ENCODE data around the gene CMTM8.
"Not testable (repeated sequence)": the region's sequence is repeated elsewhere in the genome, so short reads cannot be mapped to it uniquely, and the experiment has no call there.

The CMTM8 gene

GRCh38 chr3:32238453-32239306 is at the start of gene CMTM8:
CMTM8 (plus strand) TSS chr3:32238680; CDS start chr3:32238973, 293 bp downstream.
- Histone ChIP-seq H3K9me3 (ENCODE audit: control insufficient read depth, insufficient read depth, low read length) (no peaks in the 10 kb centered on the region), H3K27ac (ENCODE audit: low read length) (no peak within 1 kb of the TSS), H3K4me1 (ENCODE audit: control insufficient read depth, insufficient read depth, low read length) (0 out of 2 replicates have a peak, but pooled peaks cover 3% of the 10 kb centered on the region), H3K27me3 (ENCODE audit: control insufficient read depth, insufficient read depth, low read length) (peaks cover 5% of the 10 kb centered on the region), H3K36me3 (ENCODE audit: control insufficient read depth, insufficient read depth, low read length) (no peaks in the 10 kb centered on the region), H3K4me3 (ENCODE audit: low read length) (peak within 1 kb of the TSS; percentile 50)
- no peak for DNase-seq (ENCODE audit: low read depth, low spot score)
- no CpG with 5 or more reads among the region's 96 CpGs for WGBS (ENCODE audit: insufficient coverage, insufficient read length)

GRCh38 chr3:32189693-32190092 is 48.8 kb upstream of the CMTM8 start:
- WGBS (ENCODE audit: insufficient coverage, insufficient read length) = no CpG with 5 or more reads among the region's 3 CpGs
- Histone ChIP-seq H3K27me3 (ENCODE audit: control insufficient read depth, insufficient read depth, low read length) (no peaks in the 10 kb centered on the region), H3K27ac (ENCODE audit: low read length) (no peak overlapping the region), H3K9me3 (ENCODE audit: control insufficient read depth, insufficient read depth, low read length) (no peaks in the 10 kb centered on the region), H3K4me3 (ENCODE audit: low read length) (no peak overlapping the region), H3K4me1 (ENCODE audit: control insufficient read depth, insufficient read depth, low read length) (peaks cover 2% of the 10 kb centered on the region; the same call in 1 of the 2 replicates), H3K36me3 (ENCODE audit: control insufficient read depth, insufficient read depth, low read length) (no peaks in the 10 kb centered on the region)
- no peak for DNase-seq (ENCODE audit: low read depth, low spot score)

- not testable (repeated sequence) for H3K27ac ChIP-seq (ENCODE audit: low read length); H3K4me1 ChIP-seq (ENCODE audit: control insufficient read depth, insufficient read depth, low read length); DNase-seq (ENCODE audit: low read depth, low spot score); H3K36me3 ChIP-seq (ENCODE audit: control insufficient read depth, insufficient read depth, low read length); H3K27me3 ChIP-seq (ENCODE audit: control insufficient read depth, insufficient read depth, low read length); H3K4me3 ChIP-seq (ENCODE audit: low read length); H3K9me3 ChIP-seq (ENCODE audit: control insufficient read depth, insufficient read depth, low read length)
- no CpG with 5 or more reads among the region's 6 CpGs for WGBS (ENCODE audit: insufficient coverage, insufficient read length)
These were observed 47.9 kb upstream of the CMTM8 start for GRCh38 chr3:32190556-32190955.

- DNase-seq (ENCODE audit: low read depth, low spot score) = no peak
- no peak overlapping the region for H3K4me3 ChIP-seq (ENCODE audit: low read length)
- no peaks in the 10 kb centered on the region for H3K36me3 ChIP-seq (ENCODE audit: control insufficient read depth, insufficient read depth, low read length)
- no peak overlapping the region for H3K27ac ChIP-seq (ENCODE audit: low read length)
- no peaks in the 10 kb centered on the region for H3K27me3 ChIP-seq (ENCODE audit: control insufficient read depth, insufficient read depth, low read length)
- H3K9me3 ChIP-seq (ENCODE audit: control insufficient read depth, insufficient read depth, low read length) = no peaks in the 10 kb centered on the region
- peaks cover 2% of the 10 kb centered on the region; the same call in 1 of the 2 replicates for H3K4me1 ChIP-seq (ENCODE audit: control insufficient read depth, insufficient read depth, low read length)
These were observed 45.4 kb upstream of the CMTM8 start for GRCh38 chr3:32193101-32193500.

GRCh38 chr3:32194653-32195052 is 43.8 kb upstream of the CMTM8 start:
- Histone ChIP-seq H3K4me1 (ENCODE audit: control insufficient read depth, insufficient read depth, low read length) (peaks cover 1% of the 10 kb centered on the region; the same call in 1 of the 2 replicates), H3K36me3 (ENCODE audit: control insufficient read depth, insufficient read depth, low read length) (no peaks in the 10 kb centered on the region), H3K9me3 (ENCODE audit: control insufficient read depth, insufficient read depth, low read length) (no peaks in the 10 kb centered on the region), H3K27me3 (ENCODE audit: control insufficient read depth, insufficient read depth, low read length) (no peaks in the 10 kb centered on the region), H3K27ac (ENCODE audit: low read length) (no peak overlapping the region), H3K4me3 (ENCODE audit: low read length) (no peak overlapping the region)
- DNase-seq (ENCODE audit: low read depth, low spot score) = no peak
- WGBS (ENCODE audit: insufficient coverage, insufficient read length) = no CpG with 5 or more reads among the region's 1 CpG

- H3K9me3 ChIP-seq (ENCODE audit: control insufficient read depth, insufficient read depth, low read length) = no peaks in the 10 kb centered on the region
- H3K4me3 ChIP-seq (ENCODE audit: low read length) = no peak overlapping the region
- WGBS (ENCODE audit: insufficient coverage, insufficient read length) = no CpG with 5 or more reads among the region's 4 CpGs
- no peaks in the 10 kb centered on the region for H3K27me3 ChIP-seq (ENCODE audit: control insufficient read depth, insufficient read depth, low read length)
- no peak for DNase-seq (ENCODE audit: low read depth, low spot score)
- H3K4me1 ChIP-seq (ENCODE audit: control insufficient read depth, insufficient read depth, low read length) = no peaks in the 10 kb centered on the region
- no peaks in the 10 kb centered on the region for H3K36me3 ChIP-seq (ENCODE audit: control insufficient read depth, insufficient read depth, low read length)
- H3K27ac ChIP-seq (ENCODE audit: low read length) = no peak overlapping the region
These were observed 42.4 kb upstream of the CMTM8 start for GRCh38 chr3:32195995-32196540.

- H3K27me3 ChIP-seq (ENCODE audit: control insufficient read depth, insufficient read depth, low read length) = no peaks in the 10 kb centered on the region
- DNase-seq (ENCODE audit: low read depth, low spot score) = no peak
- no CpG with 5 or more reads among the region's 1 CpG for WGBS (ENCODE audit: insufficient coverage, insufficient read length)
- no peaks in the 10 kb centered on the region for H3K4me1 ChIP-seq (ENCODE audit: control insufficient read depth, insufficient read depth, low read length)
- H3K9me3 ChIP-seq (ENCODE audit: control insufficient read depth, insufficient read depth, low read length) = no peaks in the 10 kb centered on the region
- no peak overlapping the region for H3K27ac ChIP-seq (ENCODE audit: low read length)
- no peaks in the 10 kb centered on the region for H3K36me3 ChIP-seq (ENCODE audit: control insufficient read depth, insufficient read depth, low read length)
- no peak overlapping the region for H3K4me3 ChIP-seq (ENCODE audit: low read length)
These were observed 40.5 kb upstream of the CMTM8 start for GRCh38 chr3:32197991-32198390.

GRCh38 chr3:32198714-32199113 is 39.8 kb upstream of the CMTM8 start:
- WGBS (ENCODE audit: insufficient coverage, insufficient read length) = no CpG with 5 or more reads among the region's 3 CpGs
- H3K4me1 ChIP-seq (ENCODE audit: control insufficient read depth, insufficient read depth, low read length) = no peaks in the 10 kb centered on the region
- no peak for DNase-seq (ENCODE audit: low read depth, low spot score)
- H3K4me3 ChIP-seq (ENCODE audit: low read length) = no peak overlapping the region
- no peaks in the 10 kb centered on the region for H3K9me3 ChIP-seq (ENCODE audit: control insufficient read depth, insufficient read depth, low read length)
- H3K27ac ChIP-seq (ENCODE audit: low read length) = no peak overlapping the region
- no peaks in the 10 kb centered on the region for H3K27me3 ChIP-seq (ENCODE audit: control insufficient read depth, insufficient read depth, low read length)
- no peaks in the 10 kb centered on the region for H3K36me3 ChIP-seq (ENCODE audit: control insufficient read depth, insufficient read depth, low read length)

- Histone ChIP-seq H3K9me3 (ENCODE audit: control insufficient read depth, insufficient read depth, low read length) (no peaks in the 10 kb centered on the region), H3K4me3 (ENCODE audit: low read length) (no peak overlapping the region), H3K27ac (ENCODE audit: low read length) (no peak overlapping the region), H3K27me3 (ENCODE audit: control insufficient read depth, insufficient read depth, low read length) (no peaks in the 10 kb centered on the region), H3K4me1 (ENCODE audit: control insufficient read depth, insufficient read depth, low read length) (no peaks in the 10 kb centered on the region), H3K36me3 (ENCODE audit: control insufficient read depth, insufficient read depth, low read length) (no peaks in the 10 kb centered on the region)
- DNase-seq (ENCODE audit: low read depth, low spot score) = no peak
- WGBS (ENCODE audit: insufficient coverage, insufficient read length) = no CpG with 5 or more reads among the region's 7 CpGs
These were observed 38.0 kb upstream of the CMTM8 start for GRCh38 chr3:32200490-32200889.

GRCh38 chr3:32200992-32201758 is 37.3 kb upstream of the CMTM8 start:
- H3K36me3 ChIP-seq (ENCODE audit: control insufficient read depth, insufficient read depth, low read length) = no peaks in the 10 kb centered on the region
- no CpG with 5 or more reads among the region's 10 CpGs for WGBS (ENCODE audit: insufficient coverage, insufficient read length)
- H3K4me3 ChIP-seq (ENCODE audit: low read length) = no peak overlapping the region
- H3K27me3 ChIP-seq (ENCODE audit: control insufficient read depth, insufficient read depth, low read length) = no peaks in the 10 kb centered on the region
- no peaks in the 10 kb centered on the region for H3K9me3 ChIP-seq (ENCODE audit: control insufficient read depth, insufficient read depth, low read length)
- H3K4me1 ChIP-seq (ENCODE audit: control insufficient read depth, insufficient read depth, low read length) = no peaks in the 10 kb centered on the region
- no peak for DNase-seq (ENCODE audit: low read depth, low spot score)
- H3K27ac ChIP-seq (ENCODE audit: low read length) = no peak overlapping the region

Measured in iPS DF 6.9 (cell line).